IPS-20b (cell line): Measurements from ENCODE around the gene NPFF.
"Not testable (repeated sequence)": the region's sequence is repeated elsewhere in the genome, so short reads cannot be mapped to it uniquely, and the experiment has no call there.

Experiments used
- H3K27ac ChIP-seq: one replicate; pipeline ENCODE4 v1.5.1; 2013; ENCODE audit warnings: low read length
- H3K27me3 ChIP-seq: 2 replicates; pipeline ENCODE4 v1.6.1; 2013; ENCODE audit warnings: mild to moderate bottlenecking, low read length, inconsistent platforms; ENCODE audit not compliant: insufficient read depth
- H3K36me3 ChIP-seq: 2 replicates; pipeline ENCODE4 v1.6.1; 2013; ENCODE audit warnings: low read depth, mild to moderate bottlenecking, inconsistent platforms, low read length, moderate library complexity; ENCODE audit not compliant: insufficient read depth
- H3K4me1 ChIP-seq: 2 replicates; pipeline ENCODE4 v1.6.1; 2013; ENCODE audit warnings: mild to moderate bottlenecking, control low read depth, inconsistent platforms, low read length, moderate library complexity; ENCODE audit not compliant: insufficient read depth
- H3K4me3 ChIP-seq: 2 replicates; pipeline ENCODE4 v1.5.1; 2013; ENCODE audit warnings: mild to moderate bottlenecking, low read length, inconsistent platforms
- H3K9ac ChIP-seq: 2 replicates; pipeline ENCODE4 v1.6.1; 2013; ENCODE audit warnings: low read depth, mild to moderate bottlenecking, inconsistent platforms, low read length, moderate library complexity
- H3K9me3 ChIP-seq: 2 replicates; pipeline ENCODE4 v1.6.1; 2013; ENCODE audit warnings: mild to moderate bottlenecking, low read depth, low read length, inconsistent platforms; ENCODE audit not compliant: insufficient read depth

NPFF gene, protein sequence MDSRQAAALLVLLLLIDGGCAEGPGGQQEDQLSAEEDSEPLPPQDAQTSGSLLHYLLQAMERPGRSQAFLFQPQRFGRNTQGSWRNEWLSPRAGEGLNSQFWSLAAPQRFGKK

DNA sequence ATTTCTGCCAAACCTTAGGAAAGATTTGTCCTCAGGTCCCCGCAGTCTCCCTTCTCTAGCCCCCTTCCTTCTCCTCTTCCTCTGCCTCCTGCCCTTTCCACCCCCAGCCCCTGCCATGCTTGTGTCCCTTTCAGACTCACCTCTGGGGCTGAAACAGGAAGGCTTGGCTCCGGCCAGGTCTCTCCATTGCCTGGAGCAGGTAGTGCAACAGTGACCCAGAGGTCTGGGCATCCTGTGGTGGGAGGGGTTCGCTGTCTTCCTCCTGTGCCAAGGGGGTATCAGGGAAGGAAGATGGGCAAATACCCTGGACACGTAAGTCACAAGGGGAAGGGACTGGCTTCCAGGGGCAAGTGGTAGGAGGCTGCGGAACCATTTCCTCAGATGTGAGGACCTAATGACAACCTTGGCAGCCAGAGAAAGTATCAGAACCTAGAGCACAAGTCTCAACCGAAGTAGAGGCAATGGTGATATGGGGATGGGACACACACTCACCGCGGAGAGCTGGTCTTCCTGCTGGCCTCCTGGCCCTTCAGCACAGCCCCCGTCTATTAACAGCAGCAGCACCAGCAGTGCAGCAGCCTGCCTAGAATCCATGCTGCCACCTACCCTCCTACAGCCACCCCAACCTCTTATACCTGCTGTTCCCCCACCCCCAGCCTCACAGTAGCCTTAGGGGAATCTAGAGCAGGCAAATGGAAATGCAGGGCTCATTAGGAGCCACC is at the start of gene NPFF:
TSS of gene NPFF (minus strand) at position 604 of the 722 bp plus-strand sequence. CDS start at position 594, 10 bp downstream.
- Histone ChIP-seq H3K9me3 (no peaks in the 10 kb centered on the region), H3K4me1 (peaks cover 2% of the 10 kb centered on the region), H3K4me3 (no peak within 1 kb of the TSS), H3K27ac (no peak within 1 kb of the TSS), H3K36me3 (peaks cover 44% of the 10 kb centered on the region), H3K27me3 (no peaks in the 10 kb centered on the region), H3K9ac (no peak within 1 kb of the TSS)

DNA sequence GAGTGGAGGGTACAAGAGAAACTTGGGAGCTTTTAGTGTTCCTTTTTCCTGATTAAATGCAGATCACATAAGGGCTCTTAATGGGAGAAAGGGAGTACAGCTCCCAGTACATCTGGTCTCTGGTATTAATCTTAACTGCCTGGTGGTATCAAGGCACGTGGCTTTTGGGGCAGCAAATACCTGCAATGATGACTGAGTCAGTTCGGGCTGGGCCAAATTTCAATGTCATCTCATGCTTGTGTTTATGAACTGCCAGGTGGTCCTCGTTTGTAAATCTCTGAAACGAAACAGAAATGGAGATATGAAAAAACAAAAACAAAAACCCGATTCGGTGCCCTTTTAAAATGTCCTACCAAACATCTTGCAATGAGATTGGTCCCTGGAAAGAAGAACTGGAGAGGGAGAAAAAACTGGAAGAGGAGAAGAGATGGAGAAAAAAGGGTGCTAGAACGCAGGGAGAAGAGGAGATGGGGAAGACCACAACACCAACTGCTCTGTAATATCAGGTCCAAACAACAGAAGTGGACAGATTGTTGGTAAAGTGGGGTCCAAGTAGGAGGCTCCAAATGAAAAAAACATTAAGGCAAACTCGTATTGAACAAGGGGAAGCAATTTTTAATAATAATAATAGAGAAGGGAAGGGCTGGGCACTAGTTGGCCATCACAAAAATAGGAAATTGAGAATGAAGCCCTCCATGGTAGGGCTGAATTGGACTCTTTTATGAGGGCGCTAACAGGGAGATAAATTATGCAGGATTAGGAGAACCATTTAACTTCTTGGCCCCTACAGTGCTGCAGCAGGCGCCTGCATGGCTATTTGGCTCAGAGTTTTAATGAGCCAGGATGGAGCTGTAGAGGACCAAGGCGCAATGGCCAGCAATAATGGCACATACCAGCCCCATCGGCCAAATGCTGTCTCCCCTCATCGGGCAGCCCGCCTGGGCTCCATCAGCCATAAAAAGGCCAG is 45.4 kb upstream of the NPFF start:
- Histone ChIP-seq H3K9me3 (no peaks in the 10 kb centered on the region), H3K27ac (no peak overlapping the region), H3K9ac (no peak overlapping the region), H3K27me3 (no peaks in the 10 kb centered on the region), H3K4me1 (no peaks in the 10 kb centered on the region), H3K36me3 (no peaks in the 10 kb centered on the region; the same call in 1 of the 2 replicates), H3K4me3 (no peak overlapping the region)

DNA sequence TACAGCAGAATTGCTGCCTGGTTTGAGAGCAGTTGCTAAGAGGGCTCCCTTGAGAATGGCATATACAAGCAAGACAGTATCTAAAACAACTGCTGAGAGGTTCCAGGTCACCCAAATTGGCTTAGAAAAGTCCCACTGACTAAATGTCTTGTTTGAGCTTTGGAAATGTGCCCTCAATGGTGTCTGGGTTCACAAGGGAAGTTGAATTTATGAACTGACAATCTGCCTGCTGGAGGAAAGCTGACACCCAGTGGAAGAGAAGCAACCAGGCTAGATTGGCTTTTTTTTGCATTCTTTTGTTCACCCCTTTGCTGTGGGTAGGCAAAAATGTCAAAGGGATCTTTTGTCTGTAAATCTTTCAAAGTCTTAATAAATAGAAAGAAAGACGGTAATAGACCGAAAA is 44.6 kb upstream of the NPFF start:
- H3K27me3 ChIP-seq, result no peaks in the 10 kb centered on the region
- no peaks in the 10 kb centered on the region for H3K9me3 ChIP-seq
- H3K9ac ChIP-seq, result no peak overlapping the region
- no peaks in the 10 kb centered on the region for H3K4me1 ChIP-seq
- H3K36me3 ChIP-seq, result no peaks in the 10 kb centered on the region; the same call in 1 of the 2 replicates
- H3K4me3 ChIP-seq, result no peak overlapping the region
- H3K27ac ChIP-seq, result no peak overlapping the region

DNA sequence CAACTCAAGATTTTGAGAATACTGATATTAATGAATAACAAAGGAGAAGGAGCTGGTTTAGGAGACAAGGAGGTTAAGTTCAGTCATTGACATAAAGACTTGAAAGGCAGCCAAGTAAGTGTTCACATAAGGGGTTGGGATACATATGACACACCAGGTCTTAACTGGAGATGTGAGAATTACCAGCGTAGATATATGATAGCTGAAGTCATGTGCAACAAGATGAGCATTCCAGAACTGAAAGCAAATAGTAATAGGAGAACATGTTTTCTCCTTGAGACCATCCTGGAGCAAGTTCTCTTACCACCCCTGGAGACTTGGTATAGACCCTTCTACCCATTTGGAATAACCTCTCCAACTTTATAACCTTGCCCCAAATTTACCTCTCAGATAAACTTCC is 43.3 kb upstream of the NPFF start:
- no peaks in the 10 kb centered on the region; the same call in 1 of the 2 replicates for H3K36me3 ChIP-seq
- H3K4me3 ChIP-seq, result no peak overlapping the region
- no peak overlapping the region for H3K9ac ChIP-seq
- H3K4me1 ChIP-seq, result no peaks in the 10 kb centered on the region
- H3K9me3 ChIP-seq, result no peaks in the 10 kb centered on the region
- no peaks in the 10 kb centered on the region for H3K27me3 ChIP-seq
- no peak overlapping the region for H3K27ac ChIP-seq

DNA sequence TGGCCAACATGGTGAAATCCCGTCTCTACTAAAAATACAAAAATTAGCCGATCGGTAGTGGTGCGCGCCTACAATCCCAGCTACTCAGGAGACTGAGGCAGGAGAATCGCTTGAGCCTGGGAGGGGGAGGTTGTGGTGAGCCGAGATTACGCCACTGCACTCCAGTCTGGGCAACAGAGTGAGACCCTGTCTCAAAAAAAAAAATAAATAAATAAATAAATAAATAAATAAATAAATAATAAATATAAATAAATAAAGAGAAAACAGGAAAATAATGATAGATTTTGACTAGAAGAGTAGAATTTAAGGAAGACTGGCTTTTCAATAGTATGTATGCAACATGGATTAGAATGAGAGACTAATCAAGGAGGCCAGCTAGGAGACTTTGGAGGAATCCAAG is 42.8 kb upstream of the NPFF start:
- H3K36me3 ChIP-seq, H3K27me3 ChIP-seq, H3K27ac ChIP-seq, H3K9ac ChIP-seq, H3K9me3 ChIP-seq, H3K4me1 ChIP-seq, H3K4me3 ChIP-seq: not testable (repeated sequence)

DNA sequence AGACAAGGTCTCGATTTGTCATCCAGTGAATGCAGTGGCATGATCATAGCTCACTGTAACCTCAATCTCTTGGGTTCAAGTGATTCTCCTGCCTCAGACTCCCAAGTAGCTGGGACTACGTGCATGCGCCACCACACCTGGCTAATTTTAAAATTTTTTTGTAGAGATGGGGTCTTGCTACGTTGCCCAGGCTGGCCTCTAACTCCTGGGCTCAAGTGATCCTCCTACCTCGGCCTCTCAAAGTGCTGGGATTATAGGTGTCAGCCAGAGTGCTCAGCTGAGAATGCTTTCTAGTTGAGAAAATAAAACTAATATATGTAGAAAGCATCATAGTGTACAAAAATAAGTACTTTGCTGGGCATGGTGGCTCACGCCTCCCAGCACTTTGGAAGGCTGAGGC is 41.1 kb upstream of the NPFF start:
- not testable (repeated sequence) for H3K4me3 ChIP-seq, H3K9ac ChIP-seq, H3K9me3 ChIP-seq, H3K4me1 ChIP-seq, H3K27ac ChIP-seq, H3K27me3 ChIP-seq, H3K36me3 ChIP-seq

DNA sequence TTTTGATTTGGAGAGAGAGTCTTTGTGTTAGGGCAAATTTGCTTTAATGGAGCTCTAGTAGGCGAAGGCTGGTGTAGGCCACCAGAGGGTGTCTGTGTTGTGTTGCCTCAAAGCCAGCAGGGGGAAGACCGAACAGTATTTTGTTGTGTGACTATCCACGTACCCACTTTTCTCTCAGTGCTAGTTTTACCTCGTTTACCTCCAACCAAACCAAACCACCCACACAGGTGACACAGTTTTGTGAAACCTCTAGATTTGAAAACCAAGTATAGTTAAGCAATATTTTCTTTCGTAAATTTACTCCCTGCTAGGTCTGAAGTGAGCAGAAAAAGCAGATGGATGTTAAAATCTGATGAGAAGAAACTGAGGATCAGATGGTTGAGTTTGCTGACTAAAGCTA is 36.3 kb upstream of the NPFF start:
- Histone ChIP-seq H3K27ac (no peak overlapping the region), H3K27me3 (no peaks in the 10 kb centered on the region), H3K9ac (peak overlapping the region; percentile 18; the same call in 1 of the 2 replicates), H3K4me1 (0 out of 2 replicates have a peak, but pooled peaks cover 4% of the 10 kb centered on the region), H3K36me3 (peaks cover 17% of the 10 kb centered on the region), H3K9me3 (no peaks in the 10 kb centered on the region), H3K4me3 (no peak overlapping the region)

DNA sequence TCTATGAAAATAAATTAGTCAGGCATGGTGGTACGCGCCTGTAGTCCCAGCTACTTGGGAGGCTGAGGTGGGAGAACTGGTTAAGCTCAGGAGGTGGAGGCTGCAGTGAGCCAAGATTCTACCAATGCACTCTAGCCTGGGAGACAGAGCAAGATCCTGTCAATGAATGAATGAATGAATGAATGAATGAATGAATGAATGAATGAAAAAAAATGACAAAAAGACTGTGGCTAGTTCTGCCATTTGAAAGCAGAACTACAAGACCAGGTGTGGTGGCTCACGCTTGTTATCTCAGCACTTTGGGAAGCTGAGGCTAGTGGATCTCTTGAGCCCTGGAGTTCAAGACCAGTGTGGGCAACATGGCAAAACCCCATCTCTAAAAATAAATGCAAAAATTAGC is 32.2 kb upstream of the NPFF start:
- Histone ChIP-seq H3K27ac (no peak overlapping the region), H3K4me1 (0 out of 2 replicates have a peak, but pooled peaks cover 4% of the 10 kb centered on the region), H3K36me3 (peaks cover 38% of the 10 kb centered on the region)

DNA sequence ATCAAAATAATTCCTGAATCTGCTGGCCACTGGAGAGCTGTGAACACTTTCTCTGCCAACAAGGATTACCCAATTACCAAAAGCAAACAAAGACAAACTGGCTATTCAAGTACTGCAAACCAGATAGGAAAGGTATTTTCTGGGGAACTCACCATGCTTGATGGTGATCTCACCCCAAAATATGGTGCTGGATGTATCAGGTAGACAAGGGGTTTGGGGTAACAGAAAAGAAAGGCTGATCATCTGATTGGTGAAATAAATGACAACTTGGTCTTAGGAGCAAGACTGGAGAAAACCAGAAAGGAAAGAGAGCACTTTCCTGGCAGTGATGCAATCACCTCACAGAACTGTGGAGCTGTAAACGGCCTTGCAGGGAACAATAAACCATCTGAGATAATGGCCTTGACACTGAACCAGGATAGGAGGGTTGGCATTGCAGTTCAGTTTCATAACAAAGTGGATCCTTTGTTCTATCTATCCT is 31.0 kb upstream of the NPFF start:
- no peaks in the 10 kb centered on the region for H3K27me3 ChIP-seq
- no peaks in the 10 kb centered on the region for H3K4me1 ChIP-seq
- H3K4me3 ChIP-seq, result no peak overlapping the region
- H3K9me3 ChIP-seq, result no peaks in the 10 kb centered on the region
- peaks cover 46% of the 10 kb centered on the region for H3K36me3 ChIP-seq
- H3K27ac ChIP-seq, result no peak overlapping the region
- H3K9ac ChIP-seq, result no peak overlapping the region

More for the DNA sequence above, 32.2 kb upstream of the NPFF start:
- Histone ChIP-seq H3K9ac (no peak overlapping the region), H3K9me3 (no peaks in the 10 kb centered on the region), H3K4me3 (no peak overlapping the region), H3K27me3 (no peaks in the 10 kb centered on the region)

DNA sequence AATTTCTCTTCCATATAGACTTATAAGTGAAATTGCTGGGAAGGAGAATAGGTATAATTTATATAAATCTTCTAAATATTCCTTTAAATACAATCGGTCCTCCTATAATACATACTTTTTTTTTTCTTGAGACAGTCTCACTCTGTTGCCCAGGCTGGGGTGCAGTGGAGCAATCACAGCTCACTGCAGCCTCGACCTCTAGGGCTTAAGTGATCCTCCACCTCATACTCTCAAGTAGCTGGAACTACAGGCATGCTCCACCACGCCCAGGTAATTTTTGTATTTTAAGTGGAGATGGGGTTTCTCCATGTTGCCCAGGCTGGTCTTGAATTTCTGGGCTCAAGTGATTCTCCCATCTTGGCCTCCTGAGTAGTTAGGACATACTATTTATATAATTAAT is 29.7 kb upstream of the NPFF start:
- Histone ChIP-seq H3K9ac (no peak overlapping the region), H3K27ac (no peak overlapping the region), H3K27me3 (no peaks in the 10 kb centered on the region), H3K4me1 (no peaks in the 10 kb centered on the region), H3K36me3 (peaks cover 50% of the 10 kb centered on the region), H3K4me3 (no peak overlapping the region), H3K9me3 (no peaks in the 10 kb centered on the region)

DNA sequence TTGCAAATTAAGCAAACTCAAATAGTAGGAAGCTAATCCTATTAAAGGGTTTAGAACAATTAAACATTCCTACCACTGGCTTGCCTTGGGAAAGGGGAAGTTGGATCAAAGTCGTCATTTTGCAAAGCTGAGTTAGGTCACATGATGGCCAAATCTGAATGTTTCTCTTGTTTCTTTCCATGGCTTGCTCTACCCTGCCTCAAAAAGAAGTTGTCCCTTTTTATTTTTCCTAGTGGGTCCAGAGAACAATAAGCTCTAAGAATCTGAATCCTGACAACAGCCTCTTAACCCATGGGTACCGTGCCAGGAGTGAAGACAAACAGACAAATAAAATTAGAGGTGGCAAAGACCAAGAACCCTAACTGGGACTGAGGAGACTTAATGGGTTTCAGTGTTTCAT is 26.2 kb upstream of the NPFF start:
- Histone ChIP-seq H3K9ac (no peak overlapping the region), H3K9me3 (no peaks in the 10 kb centered on the region), H3K4me3 (no peak overlapping the region), H3K27me3 (no peaks in the 10 kb centered on the region), H3K4me1 (no peaks in the 10 kb centered on the region), H3K27ac (no peak overlapping the region), H3K36me3 (peaks cover 53% of the 10 kb centered on the region)
